ENCODE data around the gene LPAR5. TPM values are rescaled to one million over a fixed set of nuclear protein-coding genes. Genes with fewer than 3 reads are reported as not detected.

Gene LPAR5
- total and polyA plus RNA-seq, 2 of the 13 experiments (the other 11 are each of a cell fraction or from before 2014, with no cell fraction given) = 0.09 to 0.32 TPM

DNA sequence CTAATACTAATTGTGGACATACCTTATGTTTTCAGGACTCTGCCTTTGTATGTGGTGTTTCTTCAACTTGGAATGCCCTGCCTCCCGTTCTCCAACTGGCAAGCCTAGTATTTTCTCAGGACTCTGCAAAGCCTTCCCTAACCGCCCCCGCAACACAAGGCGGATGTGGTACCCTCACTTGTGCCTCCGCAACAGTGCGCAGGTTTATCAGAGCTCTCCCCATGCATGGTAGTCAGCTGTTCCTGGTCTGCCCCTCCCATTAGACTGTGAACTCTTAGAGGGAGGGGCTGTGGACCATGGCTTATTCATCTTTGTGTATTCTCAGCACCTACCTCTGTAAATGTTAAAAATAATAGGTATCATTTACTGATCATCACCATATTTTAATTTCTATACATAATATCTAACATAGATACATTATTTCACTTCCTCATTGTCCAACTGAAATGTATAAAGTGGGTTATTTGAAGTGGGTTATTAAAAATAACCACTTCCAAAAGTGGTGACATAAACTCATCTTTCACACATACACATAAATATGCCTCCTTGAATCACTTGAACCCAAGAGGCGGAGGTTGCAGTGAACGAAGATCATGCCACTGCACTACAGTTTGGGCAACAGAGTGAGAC, 9.0 kb downstream of the LPAR5 start (continued):
- TF ChIP-seq ZNF788 (CRISPR knock-in tag; IDR thresholded peaks at IDR 0.05; ENCODE audit: borderline replicate concordance) (no peak), ETV5 (CRISPR knock-in tag; IDR thresholded peaks at IDR 0.05; ENCODE audit: borderline replicate concordance) (peak; percentile 26; the same call in 1 of the 2 replicates), SAP130 (CRISPR knock-in tag; IDR thresholded peaks at IDR 0.05; ENCODE audit: low read depth) (peak; percentile 28; the same call in 1 of the 2 replicates), GFI1 (CRISPR knock-in tag; IDR thresholded peaks at IDR 0.05; ENCODE audit: borderline replicate concordance) (no peak), TFAP4 (IDR thresholded peaks at IDR 0.05; ENCODE audit: borderline replicate concordance, low read depth) (peak; percentile 94), ZNF549 (CRISPR knock-in tag; IDR thresholded peaks at IDR 0.05) (no peak), ZNF160 (CRISPR knock-in tag; IDR thresholded peaks at IDR 0.05) (no peak), ZNF17 (CRISPR knock-in tag; IDR thresholded peaks at IDR 0.05) (no peak), ZC3H13 (CRISPR knock-in tag; IDR thresholded peaks at IDR 0.05) (no peak), SMAD3 (CRISPR knock-in tag; IDR thresholded peaks at IDR 0.05) (no peak), ZNF354B (CRISPR knock-in tag; IDR thresholded peaks at IDR 0.05) (no peak), TGIF2 (CRISPR knock-in tag; IDR thresholded peaks at IDR 0.05) (no peak), SNRNP70 (IDR thresholded peaks at IDR 0.05; ENCODE audit: low read depth, low read length) (no peak)
- TF ChIP-seq, protein P1, sequence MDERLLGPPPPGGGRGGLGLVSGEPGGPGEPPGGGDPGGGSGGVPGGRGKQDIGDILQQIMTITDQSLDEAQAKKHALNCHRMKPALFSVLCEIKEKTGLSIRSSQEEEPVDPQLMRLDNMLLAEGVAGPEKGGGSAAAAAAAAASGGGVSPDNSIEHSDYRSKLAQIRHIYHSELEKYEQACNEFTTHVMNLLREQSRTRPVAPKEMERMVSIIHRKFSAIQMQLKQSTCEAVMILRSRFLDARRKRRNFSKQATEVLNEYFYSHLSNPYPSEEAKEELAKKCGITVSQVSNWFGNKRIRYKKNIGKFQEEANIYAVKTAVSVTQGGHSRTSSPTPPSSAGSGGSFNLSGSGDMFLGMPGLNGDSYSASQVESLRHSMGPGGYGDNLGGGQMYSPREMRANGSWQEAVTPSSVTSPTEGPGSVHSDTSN (CRISPR knock-in tag; IDR thresholded peaks at IDR 0.05) = no peak
- TF ChIP-seq, protein P2, sequence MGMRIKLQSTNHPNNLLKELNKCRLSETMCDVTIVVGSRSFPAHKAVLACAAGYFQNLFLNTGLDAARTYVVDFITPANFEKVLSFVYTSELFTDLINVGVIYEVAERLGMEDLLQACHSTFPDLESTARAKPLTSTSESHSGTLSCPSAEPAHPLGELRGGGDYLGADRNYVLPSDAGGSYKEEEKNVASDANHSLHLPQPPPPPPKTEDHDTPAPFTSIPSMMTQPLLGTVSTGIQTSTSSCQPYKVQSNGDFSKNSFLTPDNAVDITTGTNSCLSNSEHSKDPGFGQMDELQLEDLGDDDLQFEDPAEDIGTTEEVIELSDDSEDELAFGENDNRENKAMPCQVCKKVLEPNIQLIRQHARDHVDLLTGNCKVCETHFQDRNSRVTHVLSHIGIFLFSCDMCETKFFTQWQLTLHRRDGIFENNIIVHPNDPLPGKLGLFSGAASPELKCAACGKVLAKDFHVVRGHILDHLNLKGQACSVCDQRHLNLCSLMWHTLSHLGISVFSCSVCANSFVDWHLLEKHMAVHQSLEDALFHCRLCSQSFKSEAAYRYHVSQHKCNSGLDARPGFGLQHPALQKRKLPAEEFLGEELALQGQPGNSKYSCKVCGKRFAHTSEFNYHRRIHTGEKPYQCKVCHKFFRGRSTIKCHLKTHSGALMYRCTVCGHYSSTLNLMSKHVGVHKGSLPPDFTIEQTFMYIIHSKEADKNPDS (CRISPR knock-in tag; IDR thresholded peaks at IDR 0.05) = no peak
- TF ChIP-seq, protein P3, sequence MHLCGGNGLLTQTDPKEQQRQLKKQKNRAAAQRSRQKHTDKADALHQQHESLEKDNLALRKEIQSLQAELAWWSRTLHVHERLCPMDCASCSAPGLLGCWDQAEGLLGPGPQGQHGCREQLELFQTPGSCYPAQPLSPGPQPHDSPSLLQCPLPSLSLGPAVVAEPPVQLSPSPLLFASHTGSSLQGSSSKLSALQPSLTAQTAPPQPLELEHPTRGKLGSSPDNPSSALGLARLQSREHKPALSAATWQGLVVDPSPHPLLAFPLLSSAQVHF (CRISPR knock-in tag; IDR thresholded peaks at IDR 0.05) = no peak
- TF ChIP-seq, protein P4, sequence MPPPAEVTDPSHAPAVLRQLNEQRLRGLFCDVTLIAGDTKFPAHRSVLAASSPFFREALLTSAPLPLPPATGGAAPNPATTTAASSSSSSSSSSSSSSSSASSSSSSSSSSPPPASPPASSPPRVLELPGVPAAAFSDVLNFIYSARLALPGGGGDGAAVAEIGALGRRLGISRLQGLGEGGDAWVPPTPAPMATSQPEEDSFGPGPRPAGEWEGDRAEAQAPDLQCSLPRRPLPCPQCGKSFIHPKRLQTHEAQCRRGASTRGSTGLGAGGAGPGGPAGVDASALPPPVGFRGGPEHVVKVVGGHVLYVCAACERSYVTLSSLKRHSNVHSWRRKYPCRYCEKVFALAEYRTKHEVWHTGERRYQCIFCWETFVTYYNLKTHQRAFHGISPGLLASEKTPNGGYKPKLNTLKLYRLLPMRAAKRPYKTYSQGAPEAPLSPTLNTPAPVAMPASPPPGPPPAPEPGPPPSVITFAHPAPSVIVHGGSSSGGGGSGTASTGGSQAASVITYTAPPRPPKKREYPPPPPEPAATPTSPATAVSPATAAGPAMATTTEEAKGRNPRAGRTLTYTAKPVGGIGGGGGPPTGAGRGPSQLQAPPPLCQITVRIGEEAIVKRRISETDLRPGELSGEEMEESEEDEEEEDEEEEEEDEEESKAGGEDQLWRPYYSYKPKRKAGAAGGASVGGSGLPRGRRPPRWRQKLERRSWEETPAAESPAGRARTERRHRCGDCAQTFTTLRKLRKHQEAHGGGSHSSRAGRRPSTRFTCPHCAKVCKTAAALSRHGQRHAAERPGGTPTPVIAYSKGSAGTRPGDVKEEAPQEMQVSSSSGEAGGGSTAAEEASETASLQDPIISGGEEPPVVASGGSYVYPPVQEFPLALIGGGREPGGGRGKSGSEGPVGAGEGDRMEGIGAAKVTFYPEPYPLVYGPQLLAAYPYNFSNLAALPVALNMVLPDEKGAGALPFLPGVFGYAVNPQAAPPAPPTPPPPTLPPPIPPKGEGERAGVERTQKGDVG (CRISPR knock-in tag; IDR thresholded peaks at IDR 0.05; ENCODE audit: borderline replicate concordance) = no peak

All from HepG2 (cell line).